Peyer's patch (tissue), 4 donors: ENCODE data around the gene DEFB110.
A peak's percentile ranks its signal among the peaks of the same experiment; 100 is the strongest.

Experiments used
- CTCF ChIP-seq, 6 experiments: fragments of 450-650 bp in 4 of 6; fragments of 200-600 bp in 2 of 6; sonication (generic) in 1 of 6; IDR thresholded peaks; one replicate each; pipeline ENCODE4 v1.5.1; 2017 to 2019; ENCODE audit warnings: antibody characterized with exemption in 6 of 6, mild to moderate bottlenecking in 3 of 6, moderate library complexity in 1 of 6
- POLR2A ChIP-seq, 2 donors: fragments of 450-650 bp; IDR thresholded peaks; one replicate each; pipeline ENCODE4 v1.5.1; 2017; ENCODE audit warnings: antibody characterized with exemption in 2 of 2, mild to moderate bottlenecking in 2 of 2, moderate library complexity in 2 of 2

- TF ChIP-seq CTCF (IDR thresholded peaks at IDR 0.05) = peak in 1 of 6 experiments; percentile 4
- no peak for TF ChIP-seq POLR2A (IDR thresholded peaks at IDR 0.05)
Observed at GRCh38 chr6:50030777-50031562, 9.2 kb upstream of the DEFB110 start.
